Panc1 (cell line): Measurements from ENCODE around the gene CA10. TPM values are rescaled to one million over a fixed set of nuclear protein-coding genes. Genes with fewer than 3 reads are reported as not detected.

Experiments used
- ATAC-seq: fragments of 200-7000 bp; cut with Tn5 transposase; 2 replicates; pipeline ENCODE4 v1.9.1; 2020; ENCODE audit warnings: mild to moderate bottlenecking, moderate library complexity
- BruUV-seq: library from RNA; stranded (reverse); fragments of 400-500 nt; replicated peaks from 2 replicates; lab custom pipeline; 2021; lab: Mats Ljungman, UMichigan
- CTCF ChIA-PET: fragments of 300-600 bp; sonication (Branson Sonifier 250); formaldehyde crosslinking; loops from one replicate; lab custom pipeline; 2022; ENCODE audit warnings: antibody characterized with exemption; lab: Charles Lee
- POLR2A ChIA-PET: fragments of 300-600 bp; sonication (Branson Sonifier 250); formaldehyde crosslinking; loops from one replicate; lab custom pipeline; 2022; ENCODE audit warnings: antibody characterized with exemption; lab: Charles Lee
- DNase-seq: peaks from one replicate; pipeline ENCODE4 v3.0.0-alpha.2; 2010; ENCODE audit warnings: low read depth, low spot score
- H3K27ac ChIP-seq: 2 replicates; pipeline ENCODE4 v1.5.1; 2011; ENCODE audit warnings: mild to moderate bottlenecking, low read length, inconsistent platforms
- H3K27me3 ChIP-seq: fragments of 200-500 bp; sonication (Bioruptor generic); 2 replicates; pipeline ENCODE4 v1.6.0; 2014; ENCODE audit warnings: low read length, inconsistent platforms; ENCODE audit not compliant: control insufficient read depth, insufficient read depth
- H3K36me3 ChIP-seq: fragments of 200-500 bp; sonication (Bioruptor generic); 2 replicates; pipeline ENCODE4 v1.5.1; 2014; ENCODE audit warnings: inconsistent platforms, mild to moderate bottlenecking, low read length, moderate library complexity; ENCODE audit not compliant: control insufficient read depth, insufficient read depth
- H3K4me1 ChIP-seq: 2 replicates; pipeline ENCODE4 v1.5.1; 2011; ENCODE audit warnings: inconsistent platforms, mild to moderate bottlenecking, low read length, moderate library complexity; ENCODE audit not compliant: control insufficient read depth, insufficient read depth
- H3K4me3 ChIP-seq, 2 experiments: 2 replicates each; pipeline ENCODE4 v1.5.1; 2011 to 2012; ENCODE audit warnings: low read depth in 2 of 2, low read length in 2 of 2, mild to moderate bottlenecking in 2 of 2, inconsistent platforms in 1 of 2, moderate library complexity in 1 of 2
- H3K9me3 ChIP-seq: fragments of 200-500 bp; sonication (Bioruptor generic); 2 replicates; pipeline ENCODE4 v1.5.1; 2014; ENCODE audit warnings: low read depth, mild to moderate bottlenecking, inconsistent platforms, low read length, moderate library complexity; ENCODE audit not compliant: control insufficient read depth, insufficient read depth
- POLR2AphosphoS5 ChIP-seq: IDR thresholded peaks from 2 replicates; pipeline ENCODE4 v1.6.1; 2012; ENCODE audit warnings: mild to moderate bottlenecking, low read depth, low read length, moderate library complexity
- SIN3A ChIP-seq: IDR thresholded peaks from 2 replicates; pipeline ENCODE4 v1.6.1; 2012; ENCODE audit warnings: low read depth, mild to moderate bottlenecking, low read length, moderate library complexity, borderline replicate concordance; ENCODE audit not compliant: insufficient read depth
- TCF7L2 ChIP-seq: IDR thresholded peaks from 2 replicates; pipeline ENCODE4 v1.6.1; 2011; ENCODE audit warnings: mild to moderate bottlenecking, low read depth, low read length, inconsistent platforms
- in situ Hi-C: cut with HindIII; loops from 2 replicates; pipeline ENCODE4 v1.10.0; 2016; ENCODE audit warnings: low sequenced_read_pairs, low pct_unique_long_range_greater_than_20kb
- intact Hi-C: fragments of 100-400 bp; cut with micrococcal nuclease; formaldehyde crosslinking; loops from one replicate; pipeline ENCODE4 v1.10.0; 2022; ENCODE audit not compliant: unreplicated experiment
- total RNA-seq: library from RNA; stranded (reverse); gene quantifications from one replicate; pipeline ENCODE4 v1.2.1, GENCODE V29; 2021; ENCODE audit not compliant: unreplicated experiment
- TF ChIP-seq, protein P1 (sequence below): fragments of 450-650 bp; IDR thresholded peaks from 2 replicates; pipeline ENCODE4 v1.5.1; 2017; ENCODE audit warnings: mild to moderate bottlenecking
- TF ChIP-seq, protein P2 (sequence below), 2 experiments: IDR thresholded peaks; 2 replicates each; pipeline ENCODE4 v1.6.1; 2011 to 2012; ENCODE audit warnings: low read depth in 2 of 2, control low read depth in 1 of 2, low read length in 1 of 2, mild to moderate bottlenecking in 1 of 2, moderate library complexity in 1 of 2; ENCODE audit not compliant: insufficient read depth in 1 of 2

CA10 gene
- total RNA-seq, 1 experiment from 2014 or later, result not detected

DNA sequence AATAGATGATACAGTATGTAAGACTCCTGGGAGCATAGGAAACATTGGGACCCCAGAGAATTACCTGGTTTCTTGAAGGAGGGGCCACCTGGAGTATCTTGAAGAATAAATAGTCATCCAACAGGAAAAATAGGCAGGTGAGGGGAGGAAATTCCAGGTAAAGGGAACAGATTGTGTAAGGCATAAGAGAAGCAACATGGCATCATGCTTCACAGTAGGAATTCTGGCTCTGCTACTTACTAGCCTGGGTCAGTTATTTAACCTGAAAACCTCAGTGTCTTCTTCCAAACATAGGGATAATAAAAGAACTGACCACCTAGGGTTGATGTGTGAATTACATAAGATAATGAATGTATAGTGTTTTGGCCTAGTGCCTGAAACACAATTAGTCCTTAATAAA lies 122.1 kb downstream of the CA10 start:
- TF ChIP-seq SIN3A (no peak), POLR2AphosphoS5 (no peak), TCF7L2 (no peak)
- TF ChIP-seq, protein P1, sequence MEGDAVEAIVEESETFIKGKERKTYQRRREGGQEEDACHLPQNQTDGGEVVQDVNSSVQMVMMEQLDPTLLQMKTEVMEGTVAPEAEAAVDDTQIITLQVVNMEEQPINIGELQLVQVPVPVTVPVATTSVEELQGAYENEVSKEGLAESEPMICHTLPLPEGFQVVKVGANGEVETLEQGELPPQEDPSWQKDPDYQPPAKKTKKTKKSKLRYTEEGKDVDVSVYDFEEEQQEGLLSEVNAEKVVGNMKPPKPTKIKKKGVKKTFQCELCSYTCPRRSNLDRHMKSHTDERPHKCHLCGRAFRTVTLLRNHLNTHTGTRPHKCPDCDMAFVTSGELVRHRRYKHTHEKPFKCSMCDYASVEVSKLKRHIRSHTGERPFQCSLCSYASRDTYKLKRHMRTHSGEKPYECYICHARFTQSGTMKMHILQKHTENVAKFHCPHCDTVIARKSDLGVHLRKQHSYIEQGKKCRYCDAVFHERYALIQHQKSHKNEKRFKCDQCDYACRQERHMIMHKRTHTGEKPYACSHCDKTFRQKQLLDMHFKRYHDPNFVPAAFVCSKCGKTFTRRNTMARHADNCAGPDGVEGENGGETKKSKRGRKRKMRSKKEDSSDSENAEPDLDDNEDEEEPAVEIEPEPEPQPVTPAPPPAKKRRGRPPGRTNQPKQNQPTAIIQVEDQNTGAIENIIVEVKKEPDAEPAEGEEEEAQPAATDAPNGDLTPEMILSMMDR, result no peak
- no TSS peak for BruUV-seq
- DNase-seq, result no peak
- in situ Hi-C loops, result no loop called here
- ChIA-PET CTCF (no interaction called here), POLR2A (no interaction called here)
- Histone ChIP-seq H3K4me1 (no peaks in the 10 kb centered on the region), H3K27me3 (no peaks in the 10 kb centered on the region), H3K4me3 (no peak overlapping the region), H3K9me3 (no peaks in the 10 kb centered on the region), H3K27ac (no peak overlapping the region), H3K36me3 (no peaks in the 10 kb centered on the region)
- intact Hi-C loops, result no loop called here
- ATAC-seq, result no peak

DNA sequence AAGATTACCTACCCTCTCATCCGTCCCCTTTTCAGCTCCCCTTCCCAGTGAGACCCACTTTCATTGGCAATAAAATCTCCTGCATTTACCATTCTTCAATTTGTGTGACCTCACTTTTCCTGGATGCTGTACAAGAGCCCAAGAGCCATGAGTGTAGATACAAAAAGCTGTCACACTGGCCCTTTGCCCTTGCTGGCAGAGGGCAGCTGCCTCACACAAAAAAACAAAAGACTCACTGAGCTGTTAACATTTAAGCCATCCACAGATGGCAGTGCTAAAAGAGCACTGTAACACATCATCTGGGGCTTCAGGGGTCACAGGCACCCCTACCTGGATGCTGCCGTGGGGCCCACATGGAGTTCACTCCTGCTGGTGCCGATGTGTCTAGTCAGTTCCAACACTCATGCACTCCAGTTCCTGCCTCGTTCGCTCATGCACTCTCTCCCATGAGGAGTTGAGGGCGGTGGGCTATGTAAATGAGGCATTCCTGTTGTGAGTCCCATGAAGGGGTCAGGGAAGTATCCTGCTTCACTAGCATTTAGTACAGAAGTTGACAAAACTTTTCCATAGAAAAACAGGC lies 123.1 kb downstream of the CA10 start:
- intact Hi-C loops, result no loop called here
- no TSS peak for BruUV-seq
- Histone ChIP-seq H3K36me3 (no peaks in the 10 kb centered on the region), H3K9me3 (no peaks in the 10 kb centered on the region), H3K27me3 (no peaks in the 10 kb centered on the region), H3K27ac (no peak overlapping the region), H3K4me3 (no peak overlapping the region), H3K4me1 (no peaks in the 10 kb centered on the region)
- DNase-seq (no peak), ATAC-seq (no peak)
- TF ChIP-seq SIN3A (no peak), POLR2AphosphoS5 (no peak), TCF7L2 (no peak)
- TF ChIP-seq, protein P2, sequence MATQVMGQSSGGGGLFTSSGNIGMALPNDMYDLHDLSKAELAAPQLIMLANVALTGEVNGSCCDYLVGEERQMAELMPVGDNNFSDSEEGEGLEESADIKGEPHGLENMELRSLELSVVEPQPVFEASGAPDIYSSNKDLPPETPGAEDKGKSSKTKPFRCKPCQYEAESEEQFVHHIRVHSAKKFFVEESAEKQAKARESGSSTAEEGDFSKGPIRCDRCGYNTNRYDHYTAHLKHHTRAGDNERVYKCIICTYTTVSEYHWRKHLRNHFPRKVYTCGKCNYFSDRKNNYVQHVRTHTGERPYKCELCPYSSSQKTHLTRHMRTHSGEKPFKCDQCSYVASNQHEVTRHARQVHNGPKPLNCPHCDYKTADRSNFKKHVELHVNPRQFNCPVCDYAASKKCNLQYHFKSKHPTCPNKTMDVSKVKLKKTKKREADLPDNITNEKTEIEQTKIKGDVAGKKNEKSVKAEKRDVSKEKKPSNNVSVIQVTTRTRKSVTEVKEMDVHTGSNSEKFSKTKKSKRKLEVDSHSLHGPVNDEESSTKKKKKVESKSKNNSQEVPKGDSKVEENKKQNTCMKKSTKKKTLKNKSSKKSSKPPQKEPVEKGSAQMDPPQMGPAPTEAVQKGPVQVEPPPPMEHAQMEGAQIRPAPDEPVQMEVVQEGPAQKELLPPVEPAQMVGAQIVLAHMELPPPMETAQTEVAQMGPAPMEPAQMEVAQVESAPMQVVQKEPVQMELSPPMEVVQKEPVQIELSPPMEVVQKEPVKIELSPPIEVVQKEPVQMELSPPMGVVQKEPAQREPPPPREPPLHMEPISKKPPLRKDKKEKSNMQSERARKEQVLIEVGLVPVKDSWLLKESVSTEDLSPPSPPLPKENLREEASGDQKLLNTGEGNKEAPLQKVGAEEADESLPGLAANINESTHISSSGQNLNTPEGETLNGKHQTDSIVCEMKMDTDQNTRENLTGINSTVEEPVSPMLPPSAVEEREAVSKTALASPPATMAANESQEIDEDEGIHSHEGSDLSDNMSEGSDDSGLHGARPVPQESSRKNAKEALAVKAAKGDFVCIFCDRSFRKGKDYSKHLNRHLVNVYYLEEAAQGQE (IDR thresholded peaks at IDR 0.05; ENCODE audit: insufficient read depth in 1 of 2, low read depth in 2 of 2, low read length in 1 of 2), result no peak
- TF ChIP-seq, protein P1, result no peak
- POLR2A ChIA-PET, result no interaction called here
- in situ Hi-C loops, result no loop called here
- CTCF ChIA-PET, result no interaction called here
